Stimulated activated CD8-positive, alpha-beta memory T cell treated with anti-CD3 and anti-CD28 coated beads, Interleukin-4, amount 100 ng/mL, for 4 hours (primary cell): ENCODE data around the gene MAPKAPK2.
"Not testable (repeated sequence)": the region's sequence is repeated elsewhere in the genome, so short reads cannot be mapped to it uniquely, and the experiment has no call there.

Experiments used
- DNase-seq, 2 donors: peaks; one replicate each; pipeline ENCODE4 v3.0.0-alpha.2; 2020; ENCODE audit warnings: low read depth in 2 of 2, low spot score in 1 of 2

The MAPKAPK2 gene

DNA sequence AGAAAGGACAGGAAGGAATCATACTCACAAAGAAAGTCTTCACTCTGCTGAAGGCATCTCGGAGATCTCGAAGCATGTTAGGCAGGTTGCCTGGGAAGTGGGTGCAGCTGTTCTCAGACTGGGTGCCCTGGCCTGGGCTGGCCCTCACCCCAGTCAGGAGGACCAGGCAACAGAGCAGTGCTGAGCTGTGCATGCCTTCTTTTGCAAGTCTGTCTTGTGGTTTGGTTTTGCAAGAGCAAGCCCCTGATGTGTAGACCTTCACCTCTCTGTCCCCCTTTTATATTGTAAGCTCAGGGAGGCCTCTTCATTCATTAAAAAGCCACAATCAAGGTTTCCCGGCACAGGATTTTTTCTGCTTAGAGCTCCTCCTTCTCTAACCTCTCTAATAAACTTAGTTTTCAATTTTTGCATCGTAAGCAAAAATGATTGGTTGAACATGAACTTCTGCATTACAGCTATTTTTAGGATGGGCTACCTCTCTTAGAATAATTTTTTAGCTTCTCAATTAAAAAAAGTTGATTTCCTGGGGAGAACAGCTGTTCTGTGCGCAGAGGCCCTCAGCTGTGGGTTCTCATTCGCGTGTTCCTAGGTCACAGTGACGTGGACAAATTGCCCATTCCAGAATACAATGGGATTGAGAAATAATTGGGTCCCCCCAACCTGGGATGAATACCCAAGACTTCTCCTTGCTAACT, 87.7 kb downstream of the MAPKAPK2 start, which contains the start of gene IL10:
Gene IL10, minus strand, starts transcription at position 252 of the 695 bp plus-strand sequence. Its CDS starts 59 bp downstream, at position 193.
- DNase-seq = no peak

- no peak for DNase-seq
These were observed 89.4 kb downstream of the MAPKAPK2 start for GRCh38 chr1:206774093-206774492.

- DNase-seq = no peak
These were observed 91.5 kb downstream of the MAPKAPK2 start for GRCh38 chr1:206776229-206776628.

- no peak for DNase-seq
These were observed 93.3 kb downstream of the MAPKAPK2 start for GRCh38 chr1:206778031-206778430.

GRCh38 chr1:206778911-206779310, 94.2 kb downstream of the MAPKAPK2 start:
- DNase-seq = not testable (repeated sequence)

GRCh38 chr1:206779638-206780037, 94.9 kb downstream of the MAPKAPK2 start:
- no peak for DNase-seq

DNA sequence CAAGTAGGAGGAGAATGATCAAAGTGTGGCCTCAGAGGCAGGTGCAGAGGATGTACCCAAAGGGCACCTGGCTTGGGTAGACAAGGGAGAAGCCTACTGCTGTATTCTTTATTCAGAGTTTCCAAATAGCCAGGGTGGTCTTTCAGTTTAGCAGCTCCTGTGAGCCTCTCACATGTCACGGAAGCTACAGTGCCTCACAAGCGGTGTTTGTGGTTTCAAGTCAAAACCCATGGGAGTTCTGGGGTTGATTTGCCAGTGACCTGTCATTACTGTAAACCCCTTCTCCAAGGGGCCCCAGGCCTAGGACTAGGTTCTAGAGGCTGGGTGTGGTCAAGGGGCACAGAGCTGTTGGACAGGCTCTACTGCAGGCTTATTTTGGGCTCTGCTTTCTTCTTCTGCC, 97.7 kb downstream of the MAPKAPK2 start:
- no peak for DNase-seq

- no peak for DNase-seq
These were observed 98.8 kb downstream of the MAPKAPK2 start for GRCh38 chr1:206783506-206783905.
